EH (cell line): ENCODE data around the gene TXN2.
"Not testable (repeated sequence)": the region's sequence is repeated elsewhere in the genome, so short reads cannot be mapped to it uniquely, and the experiment has no call there.

Experiments
- DNase-seq: peaks from one replicate; pipeline ENCODE4 v3.0.0-alpha.2; 2015; ENCODE audit warnings: low read depth

Gene TXN2

DNA sequence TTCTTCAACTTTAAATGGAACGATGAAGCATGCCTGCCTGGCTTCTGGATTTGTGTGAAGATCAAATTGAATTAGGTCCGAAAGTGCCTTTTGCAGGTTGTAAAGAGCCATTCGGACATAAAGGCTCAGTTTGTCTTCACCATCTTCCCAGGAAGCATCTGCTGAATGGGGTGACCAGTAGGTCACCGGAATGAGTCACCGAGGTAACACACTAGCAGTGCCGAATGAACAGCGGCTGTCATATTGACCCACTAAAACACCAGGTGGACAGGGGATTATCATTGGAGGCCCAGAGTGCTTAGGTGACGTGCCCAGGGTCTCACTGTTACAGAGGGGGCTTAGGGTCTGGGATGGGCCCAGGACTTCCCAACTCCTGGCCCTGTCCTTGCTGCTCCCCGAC lies 50.6 kb downstream of the TXN2 start:
- peak; percentile 57 for DNase-seq

GRCh38 chr22:36427952-36428351 lies 53.5 kb downstream of the TXN2 start:
- DNase-seq, result not testable (repeated sequence)

GRCh38 chr22:36425977-36426523 lies 55.4 kb downstream of the TXN2 start:
- DNase-seq, result peak; percentile 47

DNA sequence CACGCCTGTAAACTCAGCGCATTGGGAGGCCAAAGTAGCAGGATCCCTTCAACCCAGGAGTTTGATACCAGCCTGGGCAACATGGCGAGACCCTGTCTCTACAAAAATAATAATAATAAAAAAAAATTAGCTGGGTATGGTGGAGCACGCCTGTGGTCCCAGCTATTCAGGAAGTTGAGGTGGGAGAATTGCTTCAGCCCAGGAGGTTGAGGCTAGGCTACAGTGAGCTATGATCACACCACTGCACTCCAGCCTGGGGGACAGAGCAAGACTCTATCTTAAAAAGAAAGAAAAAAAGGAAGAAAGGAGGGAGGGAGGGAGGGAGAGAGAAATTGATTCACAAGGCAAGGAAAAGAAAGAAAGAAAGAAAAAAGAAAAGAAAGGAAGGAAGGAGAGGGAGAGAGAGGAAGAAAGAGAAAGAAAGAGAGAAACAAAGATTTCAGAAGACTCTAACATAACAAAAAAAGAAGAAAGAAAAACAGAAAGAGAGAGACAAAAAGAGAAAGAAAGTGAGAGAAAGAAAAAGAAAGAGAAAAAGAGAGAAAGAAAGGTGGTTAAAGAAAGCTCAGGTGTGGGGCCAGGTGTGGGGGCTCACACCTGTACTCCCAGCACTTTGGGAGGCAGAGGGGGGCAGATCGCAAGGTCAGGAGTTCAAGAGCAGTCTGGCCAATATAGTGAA lies 56.4 kb downstream of the TXN2 start:
- DNase-seq, result no peak

DNA sequence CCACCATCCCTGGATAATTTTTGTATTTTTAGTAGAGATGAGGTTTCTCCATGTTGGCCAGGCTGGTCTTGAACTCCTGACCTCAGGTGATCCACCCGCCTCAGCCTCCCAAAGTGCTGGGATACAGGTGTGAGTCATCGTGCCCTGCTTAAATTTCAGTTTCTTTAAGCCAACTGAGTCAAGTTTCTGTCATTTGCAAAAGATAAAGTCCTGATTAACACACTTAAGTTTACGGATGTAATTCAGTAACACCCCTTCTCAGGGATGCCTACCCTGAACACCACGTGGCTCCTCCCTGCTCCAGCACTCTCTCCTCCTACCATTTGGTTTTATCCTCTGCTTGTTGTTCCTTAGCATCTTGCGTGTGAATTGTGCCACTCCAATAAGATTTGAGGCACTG lies 57.0 kb downstream of the TXN2 start:
- not testable (repeated sequence) for DNase-seq

- DNase-seq, result peak; percentile 77
Measured at GRCh38 chr22:36423461-36424404, 57.7 kb downstream of the TXN2 start.

DNA sequence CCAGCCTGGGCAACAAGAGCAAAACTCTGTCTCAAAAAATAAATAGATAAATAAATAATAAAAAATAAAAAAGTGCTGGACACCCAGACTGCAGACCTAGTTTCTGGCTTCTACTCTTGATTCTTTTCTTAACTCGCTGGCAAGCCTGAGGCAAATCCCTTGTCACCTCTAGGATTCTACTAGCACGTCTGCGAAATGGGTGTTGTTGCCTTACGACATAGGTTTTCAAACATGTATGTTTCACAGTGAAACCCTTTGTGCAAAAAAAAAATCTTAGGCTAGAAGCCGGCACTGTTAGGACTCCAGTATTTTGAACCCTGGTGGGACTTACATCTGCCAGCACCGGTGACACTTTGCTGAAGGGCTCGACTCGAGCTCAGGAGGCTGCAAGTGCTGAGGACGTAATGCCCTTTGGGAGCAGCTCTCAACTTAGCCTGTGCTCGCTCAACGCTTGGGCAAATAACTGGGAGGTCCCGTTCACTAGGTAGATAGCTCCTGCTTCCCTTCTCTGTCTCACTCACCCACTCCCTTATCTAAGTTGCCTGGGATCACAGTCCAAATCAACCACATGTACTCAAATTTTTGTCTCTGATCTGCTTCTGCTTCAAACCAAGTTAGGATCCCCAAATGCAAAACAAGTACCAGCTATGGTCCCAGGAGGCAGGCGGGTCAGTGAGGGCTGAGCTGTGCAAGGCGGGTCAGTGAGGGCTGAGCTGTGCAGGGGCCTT lies 59.0 kb downstream of the TXN2 start:
- no peak for DNase-seq

GRCh38 chr22:36419912-36420882 lies 61.2 kb downstream of the TXN2 start:
- DNase-seq, result peak; percentile 48

DNA sequence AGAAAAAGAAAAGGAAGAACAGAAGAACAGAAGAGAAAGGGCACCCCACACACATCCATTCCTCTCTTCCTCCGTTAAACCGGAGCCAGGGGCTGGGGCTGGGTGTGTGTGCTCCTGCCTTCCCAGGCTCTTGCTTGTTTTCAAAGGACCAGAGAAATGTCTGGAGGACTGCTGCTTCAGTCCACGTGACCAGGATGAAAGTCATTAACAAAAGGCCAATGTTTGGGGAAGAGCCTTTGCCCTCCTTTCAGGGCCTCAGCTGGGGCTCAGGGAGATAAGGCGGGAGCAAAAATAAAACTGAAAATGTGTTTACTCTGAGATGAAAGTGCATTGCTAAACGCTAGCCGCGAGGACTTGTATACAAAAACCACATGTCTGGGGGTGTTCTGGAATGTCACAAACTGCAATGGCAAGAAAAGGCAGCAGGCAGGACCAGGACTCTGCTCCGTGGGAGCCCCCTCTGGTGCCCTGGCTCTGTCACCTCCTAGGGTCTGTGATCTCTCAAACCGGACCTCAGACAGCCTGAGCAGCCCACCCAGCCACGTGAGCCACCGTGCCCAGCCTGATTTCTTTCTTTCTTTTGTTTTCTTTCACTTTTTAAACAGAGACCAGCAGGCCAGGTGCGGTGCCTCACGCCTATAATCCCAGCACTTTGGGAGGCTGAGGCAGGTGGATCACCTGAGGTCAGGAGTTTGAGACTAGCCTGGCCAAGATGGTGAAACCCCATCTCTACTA lies 62.1 kb downstream of the TXN2 start:
- peak; percentile 73 for DNase-seq

DNA sequence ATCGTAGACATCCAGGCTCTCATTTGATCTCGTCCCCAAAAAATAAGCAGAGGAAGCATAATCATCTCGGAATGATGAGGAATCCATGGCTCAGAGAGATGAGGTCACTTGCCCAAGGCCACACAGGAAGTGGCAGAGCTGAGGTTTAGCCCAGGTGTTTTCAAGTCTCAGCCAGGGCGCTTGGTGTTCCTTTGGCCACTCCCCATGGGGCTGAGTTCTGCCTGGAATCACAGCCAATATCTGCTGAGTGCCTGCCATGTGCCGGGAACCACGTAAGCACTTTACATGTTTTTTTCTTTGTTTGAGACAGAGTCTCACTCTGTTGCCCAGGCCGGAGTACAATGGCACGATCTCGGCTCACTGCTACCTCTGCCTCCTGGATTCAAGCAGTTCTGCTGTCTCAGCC lies 64.2 kb downstream of the TXN2 start:
- peak; percentile 78 for DNase-seq
